ENCODE data around the gene THADA.

Gene THADA

DNA sequence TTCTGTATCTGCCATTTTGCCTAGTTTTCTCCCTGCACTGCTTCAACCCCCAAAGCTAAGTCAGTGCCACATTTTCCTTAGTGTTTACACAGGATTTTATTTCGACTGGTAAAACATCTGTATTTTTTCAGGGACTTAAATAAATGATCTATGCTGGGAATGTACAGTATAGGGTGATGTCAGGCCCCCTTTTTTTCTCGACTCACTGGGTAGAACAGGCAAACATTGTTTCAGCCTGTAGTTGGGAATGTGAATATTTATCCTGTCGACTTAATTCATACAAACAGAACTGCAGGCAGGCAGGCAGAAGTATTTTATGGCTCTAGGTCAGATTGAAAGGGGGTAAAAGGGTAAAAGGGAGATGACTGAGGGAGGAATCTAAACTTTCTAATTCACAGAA, 245.9 kb downstream of the THADA start:
- no peak for DNase-seq (ENCODE audit: low read depth in 2 of 2)

- DNase-seq (ENCODE audit: low read depth in 2 of 2) = no peak
Observed at GRCh38 chr2:43348908-43349661, 246.8 kb downstream of the THADA start.

DNA sequence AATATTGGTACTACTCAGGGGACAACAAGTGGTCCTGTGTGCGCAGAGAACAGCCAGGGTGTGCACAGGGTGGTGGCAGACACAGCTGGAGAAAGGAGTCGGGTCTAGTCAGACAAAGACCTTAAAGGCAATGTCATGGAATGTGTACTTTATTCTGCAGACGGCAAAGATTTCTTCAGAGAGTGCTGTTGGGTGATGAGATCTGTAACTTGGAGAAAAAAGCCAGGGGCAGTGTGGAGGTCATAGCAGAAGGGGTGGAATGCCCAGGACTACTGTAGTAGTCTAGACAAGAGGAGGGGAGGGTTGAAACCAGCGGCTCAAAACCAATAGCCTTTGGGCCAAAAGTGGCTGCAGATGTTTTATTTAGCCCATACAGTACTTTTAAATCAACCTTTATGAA, 248.1 kb downstream of the THADA start:
- no peak for DNase-seq (ENCODE audit: low read depth in 2 of 2)

DNA sequence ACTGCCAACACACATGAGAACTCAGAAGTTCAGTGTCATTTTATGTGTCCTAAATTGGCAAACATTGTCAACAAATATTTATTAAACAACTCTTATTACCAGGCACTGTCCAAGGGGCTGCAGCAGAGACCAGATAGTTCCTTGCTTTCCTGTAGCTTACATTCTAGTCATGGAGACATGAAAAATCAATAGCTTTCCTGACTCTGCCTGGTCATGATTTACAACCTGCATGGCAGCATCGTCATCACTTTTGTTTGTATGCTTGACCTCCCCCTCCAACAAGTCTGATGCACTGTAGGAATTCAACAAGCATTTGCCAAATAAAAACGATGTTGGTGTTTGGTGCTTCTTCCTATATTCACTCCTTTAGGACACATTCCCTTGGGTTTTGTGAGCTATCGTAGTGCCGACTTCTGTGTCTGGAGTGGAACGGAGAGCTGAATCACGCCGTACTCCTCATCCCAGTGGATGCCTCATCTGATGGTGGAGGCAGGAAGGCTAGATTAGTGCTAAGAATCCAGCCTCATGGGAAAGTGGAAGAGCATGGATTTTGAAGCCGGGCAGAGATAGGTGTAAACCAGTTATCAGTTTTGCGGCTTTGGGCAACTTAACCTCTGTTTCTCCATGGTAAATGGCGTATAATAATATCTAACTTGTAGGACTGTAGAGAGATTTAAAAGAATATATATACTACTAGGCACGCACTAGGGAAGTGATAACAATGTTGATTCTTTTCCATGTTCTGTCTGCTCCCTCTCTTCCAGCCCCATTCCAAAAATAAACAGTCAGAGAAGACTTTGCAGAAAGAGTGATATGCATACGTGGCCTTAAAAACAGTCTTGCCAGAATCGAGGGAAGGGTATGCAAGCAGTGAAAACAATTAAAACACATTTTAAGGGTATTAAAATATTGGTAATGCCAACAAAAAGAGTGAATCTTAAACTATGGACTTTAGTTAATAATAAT, 249.0 kb downstream of the THADA start:
- no peak for DNase-seq (ENCODE audit: low read depth in 2 of 2)

GRCh38 chr2:43345872-43346271, 250.0 kb downstream of the THADA start:
- DNase-seq (ENCODE audit: low read depth in 2 of 2) = no peak

DNA sequence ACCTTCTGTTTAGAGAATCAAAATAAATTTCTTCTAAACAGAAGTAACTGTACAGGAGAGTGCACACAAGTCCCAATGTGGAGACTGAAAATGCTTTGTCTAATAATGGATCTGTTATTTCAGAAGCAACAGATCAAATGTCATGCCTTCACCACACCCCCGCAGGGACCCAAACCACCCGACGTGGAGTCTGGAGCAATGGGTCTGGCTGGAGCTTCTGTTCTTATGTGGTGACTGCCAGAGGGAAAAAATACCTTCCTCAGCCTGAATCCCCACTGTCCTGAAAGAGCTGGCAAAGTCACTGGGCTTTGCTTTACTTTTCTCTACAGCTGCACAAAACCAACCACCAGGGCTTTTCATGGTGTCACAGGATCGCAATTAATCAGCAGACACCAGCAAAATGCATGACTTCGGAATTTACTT, 250.4 kb downstream of the THADA start:
- no peak for DNase-seq (ENCODE audit: low read depth in 2 of 2)

DNA sequence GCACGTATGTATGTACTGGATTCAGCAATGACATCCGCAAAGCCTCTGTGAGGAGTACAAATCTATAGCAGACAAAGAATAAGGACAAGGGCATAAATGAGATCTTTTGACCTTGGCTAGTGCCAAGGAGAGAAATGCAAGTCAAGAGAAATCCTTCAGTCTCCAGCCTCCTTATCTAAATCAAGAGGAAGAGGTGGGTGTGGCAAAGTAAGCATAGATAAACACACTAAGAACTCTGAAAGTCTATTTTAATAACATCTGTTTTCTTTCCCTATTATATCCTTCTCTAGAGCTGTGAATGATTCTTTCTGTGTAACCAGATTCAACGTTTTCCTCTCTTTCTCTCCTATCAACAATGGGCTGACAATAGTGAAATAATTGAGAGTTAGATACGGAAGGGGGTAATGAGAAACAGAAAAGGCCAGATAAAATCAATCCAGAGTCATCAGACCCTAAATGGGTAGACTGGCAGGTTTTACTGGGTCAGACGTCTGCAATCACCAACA, 250.9 kb downstream of the THADA start:
- no peak for DNase-seq (ENCODE audit: low read depth in 2 of 2)

GRCh38 chr2:43343573-43344304, 252.1 kb downstream of the THADA start:
- no peak for DNase-seq (ENCODE audit: low read depth in 2 of 2)

DNA sequence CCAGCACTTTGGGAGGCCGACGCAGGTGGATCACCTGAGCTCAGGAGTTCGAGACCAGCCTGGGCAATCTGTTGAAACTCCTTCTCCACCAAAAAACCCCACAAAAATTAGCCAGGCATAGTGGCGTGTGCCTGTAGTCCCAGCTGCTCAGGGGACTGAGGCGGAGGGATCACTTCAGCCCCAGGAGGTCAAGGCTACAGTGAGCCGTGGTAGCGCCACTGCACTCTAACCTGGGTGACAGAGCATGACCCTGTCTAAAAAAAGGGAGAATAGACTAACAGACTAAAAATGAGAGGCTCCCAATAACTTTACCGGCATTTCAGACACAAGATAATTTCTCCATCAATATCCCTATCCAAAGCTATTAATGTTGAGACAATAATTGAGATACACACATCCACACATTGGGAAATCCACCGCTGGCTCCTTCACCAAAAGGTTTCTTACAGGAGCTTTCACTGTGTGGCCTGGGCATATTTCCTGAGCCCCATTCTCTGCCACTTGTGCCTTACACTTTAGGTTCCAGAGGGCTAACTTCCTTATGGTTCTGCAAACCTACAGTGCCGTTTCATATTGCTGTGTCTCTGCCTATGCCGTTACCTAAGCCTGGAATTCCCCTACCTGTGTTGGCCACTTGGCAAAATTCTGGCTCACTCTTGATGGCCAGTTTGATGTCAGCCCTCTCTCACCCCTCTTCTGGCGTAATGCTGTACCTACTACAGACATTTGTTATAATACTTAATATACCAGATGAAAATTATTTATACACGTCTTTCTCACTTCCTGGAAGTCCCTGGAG, 253.7 kb downstream of the THADA start:
- DNase-seq (ENCODE audit: low read depth in 2 of 2) = no peak

DNA sequence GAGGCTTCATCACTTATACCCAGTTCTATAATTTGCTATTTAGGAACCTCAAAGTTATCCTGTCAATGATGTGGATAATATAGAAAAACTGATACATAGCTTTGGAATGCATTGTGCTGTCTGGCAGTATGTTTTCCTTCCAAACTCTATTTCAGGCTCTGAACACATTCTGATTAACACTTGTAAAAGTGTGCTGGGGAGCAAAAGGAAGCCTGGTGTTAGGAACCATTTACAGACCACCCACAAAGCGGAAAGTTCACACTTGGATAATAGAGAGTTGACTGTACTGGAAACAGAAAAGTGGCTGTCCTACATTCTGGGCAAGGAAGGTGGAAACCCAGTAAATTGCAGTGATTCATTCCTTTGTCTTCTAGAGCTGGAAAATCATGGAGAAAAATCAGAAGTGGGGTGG, 254.9 kb downstream of the THADA start:
- no peak for DNase-seq (ENCODE audit: low read depth in 2 of 2)

- no peak for DNase-seq (ENCODE audit: low read depth in 2 of 2)
Observed at GRCh38 chr2:43340066-43340465, 255.8 kb downstream of the THADA start.

DNA sequence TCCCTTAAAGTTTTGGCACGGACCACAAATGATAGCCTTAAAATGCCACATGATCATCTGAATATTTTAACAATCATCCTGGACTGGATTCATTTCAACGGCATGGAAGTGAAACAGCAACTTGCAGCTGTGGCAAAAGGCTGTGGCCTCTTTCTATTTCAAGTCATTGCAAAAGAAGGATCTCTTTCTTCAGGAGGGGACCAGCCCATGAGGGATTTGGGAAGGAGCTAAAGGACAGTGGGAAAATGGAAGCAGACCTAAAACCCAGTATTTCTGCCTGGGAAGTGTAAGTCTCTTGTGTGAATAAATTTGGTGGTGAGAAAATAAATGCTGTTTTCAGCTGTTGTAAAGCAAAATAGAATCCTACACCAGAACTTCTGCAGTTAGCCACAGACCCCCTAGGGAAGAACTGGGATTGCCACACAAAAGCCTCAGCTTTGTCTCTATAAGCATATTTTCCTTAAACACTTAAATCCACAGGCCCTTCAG, 262.1 kb downstream of the THADA start:
- no peak for DNase-seq (ENCODE audit: low read depth in 2 of 2)

DNA sequence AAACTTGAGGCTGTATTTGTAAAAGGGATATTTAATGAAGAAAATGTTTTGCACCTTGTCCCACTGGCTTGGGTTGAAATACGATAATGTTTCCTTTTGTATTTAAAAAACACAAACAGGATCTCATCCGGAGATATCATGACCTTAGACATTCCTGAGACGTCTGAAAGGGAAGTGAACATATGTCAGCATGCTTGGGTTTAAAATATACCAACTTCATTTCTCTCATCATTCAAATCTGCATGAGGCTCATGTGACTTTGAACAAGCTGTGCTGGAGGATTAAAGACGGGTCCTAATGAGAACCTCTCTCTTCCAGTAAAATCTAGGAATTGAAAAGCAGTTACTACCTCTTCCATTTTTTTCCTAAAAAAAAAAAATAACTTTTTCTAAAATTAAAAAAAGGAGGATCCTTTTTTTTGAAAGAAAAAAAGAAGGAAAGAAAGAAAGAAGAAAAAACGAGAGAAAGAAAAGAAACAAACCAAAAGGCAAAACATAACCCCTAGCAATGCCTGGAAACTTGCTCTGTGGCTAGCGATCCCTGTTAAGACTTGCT, 262.7 kb downstream of the THADA start:
- DNase-seq (ENCODE audit: low read depth in 2 of 2) = no peak

- no peak for DNase-seq (ENCODE audit: low read depth in 2 of 2)
Observed at GRCh38 chr2:43332653-43333052, 263.2 kb downstream of the THADA start.

DNA sequence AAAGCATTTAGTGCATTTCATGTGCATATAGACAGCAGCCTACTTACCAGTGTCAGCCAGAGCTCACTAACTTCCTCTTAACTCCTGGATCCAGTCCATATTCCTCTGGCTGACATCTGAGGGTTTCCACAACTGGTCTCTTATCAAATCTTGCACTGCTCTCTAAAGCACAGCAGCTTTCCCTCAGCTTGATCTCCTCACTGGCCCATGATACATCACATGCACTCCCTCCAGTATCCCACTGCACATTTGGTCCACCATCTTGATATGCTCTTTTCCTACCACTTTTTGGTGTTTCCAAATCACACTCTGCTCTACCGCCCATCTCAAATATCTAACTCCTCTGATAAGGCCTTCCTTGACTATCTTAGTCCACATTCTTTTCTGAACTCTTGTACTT, 264.4 kb downstream of the THADA start:
- DNase-seq (ENCODE audit: low read depth in 2 of 2) = no peak

DNA sequence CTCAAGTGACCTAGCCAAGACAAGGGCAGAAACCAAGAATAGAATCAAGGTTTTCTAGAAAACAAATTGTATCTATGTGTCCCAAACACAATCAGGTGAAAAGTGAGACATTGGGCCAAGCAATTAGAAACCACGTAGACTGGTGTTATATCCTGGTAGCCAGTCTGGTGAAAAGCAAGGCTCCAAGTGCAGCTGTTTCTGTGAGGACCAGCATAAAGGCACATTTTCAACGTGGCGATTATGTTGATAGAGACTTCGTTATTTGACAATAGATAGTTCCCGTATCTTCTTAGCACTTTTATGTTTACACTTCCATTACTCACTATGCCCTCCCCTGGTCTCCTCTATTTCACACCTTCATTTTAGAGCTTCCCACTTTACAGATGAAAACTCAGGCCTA, 266.2 kb downstream of the THADA start:
- no peak for DNase-seq (ENCODE audit: low read depth in 2 of 2)

DNA sequence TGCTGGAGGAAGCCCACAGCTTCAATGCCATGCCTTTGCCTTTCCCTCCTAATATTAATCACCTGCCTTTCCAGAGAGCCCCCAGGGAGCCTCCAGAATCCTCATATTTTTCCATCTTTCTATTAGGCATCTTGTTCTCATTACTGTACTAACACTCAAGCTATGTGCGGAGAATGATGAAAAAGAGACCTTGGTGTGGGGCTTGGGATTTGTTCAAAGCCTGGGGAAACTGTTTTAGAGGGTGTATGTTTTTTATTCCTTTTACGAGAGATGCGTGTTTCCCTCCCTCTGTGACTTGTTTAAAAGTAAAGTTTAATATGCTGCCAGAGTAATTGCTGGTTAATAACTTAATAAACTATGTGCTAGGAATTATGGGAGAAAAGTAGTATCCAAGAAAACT, 267.0 kb downstream of the THADA start:
- DNase-seq (ENCODE audit: low read depth in 2 of 2) = no peak

DNA sequence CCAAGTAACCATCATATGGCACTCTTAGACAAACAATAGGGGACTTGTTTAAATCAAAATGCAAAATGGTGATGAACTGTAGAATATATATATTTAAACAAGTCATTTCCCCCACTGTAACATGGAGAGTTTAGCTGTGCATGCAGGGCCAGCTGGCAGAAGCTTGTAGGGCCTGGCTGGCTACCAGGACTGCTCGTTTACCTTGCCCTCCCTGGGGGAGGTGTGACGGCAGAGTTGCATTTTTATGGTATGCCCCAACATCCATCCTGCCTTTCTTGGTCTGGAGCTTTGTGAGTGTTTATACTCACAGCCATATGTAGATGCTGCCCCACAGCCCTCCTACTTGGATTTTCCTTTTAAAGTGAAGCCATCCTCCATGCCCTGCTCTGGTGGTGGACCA, 267.7 kb downstream of the THADA start:
- no peak for DNase-seq (ENCODE audit: low read depth in 2 of 2)

- no peak for DNase-seq (ENCODE audit: low read depth in 2 of 2)
Observed at GRCh38 chr2:43327119-43327518, 268.7 kb downstream of the THADA start.

GRCh38 chr2:43326101-43326825, 269.6 kb downstream of the THADA start:
- no peak for DNase-seq (ENCODE audit: low read depth in 2 of 2)
